HG02642 (cell line): ENCODE results near the gene MEF2B.
"Not testable (repeated sequence)": the region's sequence is repeated elsewhere in the genome, so short reads cannot be mapped to it uniquely, and the experiment has no call there.

Source experiments
- ATAC-seq: cut with Tn5 transposase; IDR thresholded peaks from one replicate; pipeline ENCODE4 v1.9.1; 2021; ENCODE audit warnings: mild to moderate bottlenecking; ENCODE audit not compliant: unreplicated experiment, poor library complexity

The MEF2B gene

GRCh38 chr19:19106056-19106551 lies 64.0 kb downstream of the MEF2B start:
- ATAC-seq: no peak

GRCh38 chr19:19105365-19106055 lies 64.6 kb downstream of the MEF2B start:
- ATAC-seq: no peak

- no peak for ATAC-seq
These were observed 66.9 kb downstream of the MEF2B start for GRCh38 chr19:19103167-19103566.

- ATAC-seq: not testable (repeated sequence)
These were observed 67.5 kb downstream of the MEF2B start for GRCh38 chr19:19102566-19102965.

GRCh38 chr19:19101540-19101939 lies 68.5 kb downstream of the MEF2B start:
- ATAC-seq: no peak

GRCh38 chr19:19098703-19099632 lies 71.1 kb downstream of the MEF2B start:
- no peak for ATAC-seq

- ATAC-seq: no peak
These were observed 71.9 kb downstream of the MEF2B start for GRCh38 chr19:19098084-19098702.

- ATAC-seq: no peak
These were observed 73.1 kb downstream of the MEF2B start for GRCh38 chr19:19096641-19097627.

- ATAC-seq: no peak
These were observed 74.4 kb downstream of the MEF2B start for GRCh38 chr19:19095691-19096090.
